IMR-90 (cell line): Measurements from ENCODE around the gene SYPL2. TPM values are rescaled to one million over a fixed set of nuclear protein-coding genes. Genes with fewer than 3 reads are reported as not detected.

ENCODE experiments used
- ATAC-seq: fragments of 200-7000 bp; cut with Tn5 transposase; 2 replicates; pipeline ENCODE4 v1.9.1; 2020; ENCODE audit warnings: low read depth, mild to moderate bottlenecking, moderate library complexity
- BruUV-seq: library from RNA; stranded (reverse); fragments of 400-500 nt; replicated peaks from 2 replicates; lab custom pipeline; 2021; lab: Mats Ljungman, UMichigan
- CTCF ChIA-PET: fragments of 300-600 bp; formaldehyde crosslinking; extraction: SDS; loops from one replicate; lab custom pipeline; 2021; ENCODE audit warnings: antibody characterized with exemption; lab: Yijun Ruan, JAX
- POLR2A ChIA-PET: fragments of 300-600 bp; sonication (Branson Sonifier 250); formaldehyde crosslinking; loops from one replicate; lab custom pipeline; 2022; ENCODE audit warnings: antibody characterized with exemption; ENCODE audit not compliant: unreplicated experiment; lab: Charles Lee
- DNase-seq: peaks from one replicate; pipeline ENCODE4 v3.0.0; 2013
- H2AFZ ChIP-seq: replicated peaks from 2 replicates; pipeline ENCODE3; 2013; ENCODE audit warnings: low read length, mild to moderate bottlenecking; ENCODE audit not compliant: poor library complexity
- H2AK5ac ChIP-seq: 2 replicates; pipeline ENCODE4 v1.6.1; 2013; ENCODE audit warnings: low read depth, low read length, inconsistent platforms
- H2AK9ac ChIP-seq: replicated peaks from 2 replicates; pipeline ENCODE3; 2013; ENCODE audit warnings: mild to moderate bottlenecking, low read depth, low read length, moderate library complexity; ENCODE audit not compliant: poor library complexity
- H2BK120ac ChIP-seq: 2 replicates; pipeline ENCODE4 v1.6.1; 2013; ENCODE audit warnings: low read depth, low read length, inconsistent platforms
- H2BK15ac ChIP-seq: 3 replicates; pipeline ENCODE4 v1.6.1; 2013; ENCODE audit warnings: low read depth, low read length, inconsistent platforms
- H2BK20ac ChIP-seq: 2 replicates; pipeline ENCODE4 v1.6.1; 2013; ENCODE audit warnings: low read depth, mild to moderate bottlenecking, inconsistent platforms, low read length, moderate library complexity
- H2BK5ac ChIP-seq: 2 replicates; pipeline ENCODE4 v1.6.1; 2013; ENCODE audit warnings: mild to moderate bottlenecking, low read depth, low read length, inconsistent platforms; ENCODE audit not compliant: poor library complexity, severe bottlenecking
- H3K14ac ChIP-seq: replicated peaks from 2 replicates; pipeline ENCODE4 v1.6.1; 2013; ENCODE audit warnings: low read depth, low read length, inconsistent platforms
- H3K18ac ChIP-seq: 2 replicates; pipeline ENCODE4 v1.6.1; 2013; ENCODE audit warnings: low read depth, low read length, control low read depth
- H3K23ac ChIP-seq: 2 replicates; pipeline ENCODE4 v1.6.1; 2013; ENCODE audit warnings: low read depth, low read length, inconsistent platforms
- H3K27ac ChIP-seq: 2 replicates; pipeline ENCODE4 v1.5.1; 2013; ENCODE audit warnings: mild to moderate bottlenecking, control low read depth, low read length; ENCODE audit not compliant: insufficient read depth
- H3K27me3 ChIP-seq: 2 replicates; pipeline ENCODE4 v1.6.1; 2013; ENCODE audit warnings: low read length; ENCODE audit not compliant: control insufficient read depth, insufficient read depth
- H3K36me3 ChIP-seq: 2 replicates; pipeline ENCODE4 v1.6.1; 2013; ENCODE audit warnings: low read length, mixed read lengths; ENCODE audit not compliant: control insufficient read depth, insufficient read depth
- H3K4ac ChIP-seq: 2 replicates; pipeline ENCODE4 v1.6.1; 2013; ENCODE audit warnings: low read depth, low read length, inconsistent platforms
- H3K4me1 ChIP-seq: 2 replicates; pipeline ENCODE4 v1.6.1; 2013; ENCODE audit warnings: low read length, mixed read lengths; ENCODE audit not compliant: control insufficient read depth, insufficient read depth
- H3K4me2 ChIP-seq: 2 replicates; pipeline ENCODE4 v1.6.1; 2013; ENCODE audit warnings: low read depth, mild to moderate bottlenecking, control low read depth, low read length, moderate library complexity
- H3K4me3 ChIP-seq: 2 replicates; pipeline ENCODE4 v1.5.1; 2013; ENCODE audit warnings: low read depth, mild to moderate bottlenecking, control low read depth, low read length, moderate library complexity; ENCODE audit not compliant: insufficient read depth
- H3K56ac ChIP-seq: 2 replicates; pipeline ENCODE4 v1.6.1; 2013; ENCODE audit warnings: low read length, inconsistent platforms; ENCODE audit not compliant: insufficient read depth; ENCODE audit errors: extremely low read depth
- H3K79me1 ChIP-seq, 2 experiments: 2 replicates each; pipeline ENCODE4 v1.6.1; 2013; ENCODE audit warnings: low read length in 2 of 2, inconsistent platforms in 1 of 2, low read depth in 1 of 2
- H3K9ac ChIP-seq: 2 replicates; pipeline ENCODE4 v1.6.1; 2013; ENCODE audit warnings: low read depth, low read length, control low read depth
- H3K9me1 ChIP-seq: 2 replicates; pipeline ENCODE4 v1.6.1; 2013; ENCODE audit warnings: low read length, inconsistent platforms; ENCODE audit not compliant: insufficient read depth
- H3K9me3 ChIP-seq: 2 replicates; pipeline ENCODE4 v1.6.1; 2013; ENCODE audit warnings: low read length; ENCODE audit not compliant: control insufficient read depth, insufficient read depth
- H4K20me1 ChIP-seq: 2 replicates; pipeline ENCODE4 v1.6.1; 2013; ENCODE audit warnings: low read length, inconsistent platforms; ENCODE audit not compliant: insufficient read depth
- H4K5ac ChIP-seq: 2 replicates; pipeline ENCODE4 v1.6.1; 2013; ENCODE audit warnings: mild to moderate bottlenecking, low read depth, low read length, control low read depth
- H4K8ac ChIP-seq, 2 experiments: 2 replicates each; pipeline ENCODE4 v1.6.1; 2013; ENCODE audit warnings: low read depth in 2 of 2, low read length in 2 of 2, control low read depth in 1 of 2, inconsistent platforms in 1 of 2
- H4K91ac ChIP-seq: 2 replicates; pipeline ENCODE4 v1.6.1; 2013; ENCODE audit warnings: low read depth, low read length, inconsistent platforms; ENCODE audit not compliant: insufficient read depth
- CHD1 ChIP-seq: IDR thresholded peaks from 2 replicates; pipeline ENCODE4 v1.6.1; 2012; ENCODE audit warnings: low read depth, low read length, improper control_type of control experiment
- MAFK ChIP-seq: IDR thresholded peaks from 2 replicates; pipeline ENCODE4 v1.6.1; 2012; ENCODE audit warnings: low read depth, low read length, improper control_type of control experiment
- MXI1 ChIP-seq: IDR thresholded peaks from 2 replicates; pipeline ENCODE4 v1.6.1; 2012; ENCODE audit warnings: low read depth, mild to moderate bottlenecking, low read length, moderate library complexity, borderline replicate concordance
- NFE2L2 ChIP-seq: fragments of 150-350 bp; IDR thresholded peaks from 2 replicates; pipeline ENCODE4 v1.6.1; 2016; ENCODE audit warnings: low read depth, mild to moderate bottlenecking, low read length
- POLR2A ChIP-seq: IDR thresholded peaks from 2 replicates; pipeline ENCODE4 v1.6.1; 2012; ENCODE audit warnings: mild to moderate bottlenecking, low read depth, low read length
- RAD21 ChIP-seq: IDR thresholded peaks from 2 replicates; pipeline ENCODE4 v1.6.1; 2012; ENCODE audit warnings: low read length, improper control_type of control experiment
- RCOR1 ChIP-seq: IDR thresholded peaks from 2 replicates; pipeline ENCODE4 v1.6.1; 2012; ENCODE audit warnings: mild to moderate bottlenecking, low read length, improper control_type of control experiment; ENCODE audit not compliant: insufficient replicate concordance
- SMC3 ChIP-seq: fragments of 150-350 bp; IDR thresholded peaks from 2 replicates; pipeline ENCODE4 v1.6.1; 2016; ENCODE audit warnings: low read depth, mild to moderate bottlenecking, antibody characterized with exemption, low read length, moderate library complexity
- WGBS, 2 experiments: methylation state at CpG; one replicate each; pipeline versions ENCODE4 v1.1.5 to v1.1.7; 2013; ENCODE audit warnings: missing lambda C conversion rate in 2 of 2; ENCODE audit not compliant: insufficient read length in 1 of 2; ENCODE audit errors: extremely low coverage in 2 of 2; 5-methylcytosine and 5-hydroxymethylcytosine counted together
- dilution Hi-C: fragments of 300-500 bp; cut with HindIII; formaldehyde crosslinking; loops from one replicate; pipeline ENCODE4 v1.14.3; 2018; ENCODE audit warnings: low sequenced_read_pairs; ENCODE audit not compliant: unreplicated experiment
- in situ Hi-C: fragments of 300-500 bp; cut with MboI; formaldehyde crosslinking; loops from 3 replicates; pipeline ENCODE4 v1.14.3; 2019; ENCODE audit warnings: low sequenced_read_pairs, inconsistent platforms, mixed read lengths
- intact Hi-C: fragments of 100-400 bp; cut with micrococcal nuclease; formaldehyde crosslinking; loops from 2 replicates; pipeline ENCODE4 v1.10.0; 2022
- polyA plus RNA-seq, 3 experiments: library from polyadenylated mRNA; depleted of rRNA; stranded (reverse); fragments of >200 nt; gene quantifications; 2 replicates each; pipeline ENCODE4 v1.2.3, GENCODE V29; 2012; ENCODE audit warnings: low replicate concordance in 1 of 3
- total RNA-seq: library from RNA; depleted of rRNA; stranded (reverse); fragments of >200 nt; gene quantifications from 2 replicates; pipeline ENCODE4 v1.2.3, GENCODE V29; 2012
- TF ChIP-seq, protein P1 (sequence below): conservative IDR thresholded peaks from 2 replicates; pipeline ENCODE4 v1.5.1; 2012; ENCODE audit warnings: mild to moderate bottlenecking, low read depth, low read length, improper control_type of control experiment

Gene SYPL2
- total and polyA plus RNA-seq, 2 of the 4 experiments (the other 2 are of a cell fraction): under 0.01 to 0.65 TPM

DNA sequence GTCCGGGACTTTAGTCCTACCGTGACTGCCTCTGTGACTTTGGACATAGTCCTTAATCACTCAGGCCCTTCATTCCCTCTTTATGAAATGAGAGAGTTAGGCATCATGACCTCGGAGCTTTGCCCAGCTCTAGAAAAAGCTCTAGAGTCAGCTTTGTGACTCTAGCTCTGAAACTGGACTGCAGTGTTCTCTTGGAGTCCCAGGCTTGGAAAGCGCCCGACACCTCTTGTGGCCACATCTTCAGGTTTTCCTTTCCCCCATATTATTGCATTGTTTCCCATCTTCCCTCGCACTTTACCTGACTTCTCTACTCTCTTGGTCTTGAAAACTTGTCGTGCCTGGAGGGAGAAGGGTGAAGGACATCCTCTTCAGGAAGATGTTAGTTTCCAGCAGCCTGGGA is 55.7 kb downstream of the SYPL2 start:
- no peak overlapping the region for H2BK120ac ChIP-seq
- no peak overlapping the region for H2AK5ac ChIP-seq
- no peaks in the 10 kb centered on the region for H4K20me1 ChIP-seq
- H3K27ac ChIP-seq: no peak overlapping the region
- H2BK5ac ChIP-seq: no peak overlapping the region
- H3K9me3 ChIP-seq: no peaks in the 10 kb centered on the region
- no TSS peak for BruUV-seq
- no peaks in the 10 kb centered on the region for H3K79me1 ChIP-seq
- no peaks in the 10 kb centered on the region; the same call in 1 of the 2 replicates for H3K9me1 ChIP-seq
- H2BK15ac ChIP-seq: no peak overlapping the region
- ChIA-PET POLR2A (no interaction called here), CTCF (no interaction called here)
- no peak overlapping the region for H3K9ac ChIP-seq
- ATAC-seq (no peak), DNase-seq (no peak)
- no peak overlapping the region for H2BK20ac ChIP-seq
- no peak overlapping the region for H2AFZ ChIP-seq
- H3K14ac ChIP-seq: no peak overlapping the region
- H3K56ac ChIP-seq: no peak overlapping the region
- H3K4ac ChIP-seq: no peak overlapping the region
- dilution Hi-C loops: no loop called here
- no peak overlapping the region for H3K4me3 ChIP-seq
- in situ Hi-C loops: no loop called here
- H4K5ac ChIP-seq: no peak overlapping the region
- H3K4me2 ChIP-seq: no peak overlapping the region
- no CpG with 5 or more reads among the region's 7 CpGs for WGBS, 2 experiments
- H2AK9ac ChIP-seq: no peak overlapping the region
- H3K18ac ChIP-seq: no peak overlapping the region
- intact Hi-C loops: no loop called here
- H3K4me1 ChIP-seq: no peaks in the 10 kb centered on the region
- no peaks in the 10 kb centered on the region for H3K36me3 ChIP-seq
- no peak overlapping the region for H4K91ac ChIP-seq
- H3K23ac ChIP-seq: no peak overlapping the region
- TF ChIP-seq, protein P1, sequence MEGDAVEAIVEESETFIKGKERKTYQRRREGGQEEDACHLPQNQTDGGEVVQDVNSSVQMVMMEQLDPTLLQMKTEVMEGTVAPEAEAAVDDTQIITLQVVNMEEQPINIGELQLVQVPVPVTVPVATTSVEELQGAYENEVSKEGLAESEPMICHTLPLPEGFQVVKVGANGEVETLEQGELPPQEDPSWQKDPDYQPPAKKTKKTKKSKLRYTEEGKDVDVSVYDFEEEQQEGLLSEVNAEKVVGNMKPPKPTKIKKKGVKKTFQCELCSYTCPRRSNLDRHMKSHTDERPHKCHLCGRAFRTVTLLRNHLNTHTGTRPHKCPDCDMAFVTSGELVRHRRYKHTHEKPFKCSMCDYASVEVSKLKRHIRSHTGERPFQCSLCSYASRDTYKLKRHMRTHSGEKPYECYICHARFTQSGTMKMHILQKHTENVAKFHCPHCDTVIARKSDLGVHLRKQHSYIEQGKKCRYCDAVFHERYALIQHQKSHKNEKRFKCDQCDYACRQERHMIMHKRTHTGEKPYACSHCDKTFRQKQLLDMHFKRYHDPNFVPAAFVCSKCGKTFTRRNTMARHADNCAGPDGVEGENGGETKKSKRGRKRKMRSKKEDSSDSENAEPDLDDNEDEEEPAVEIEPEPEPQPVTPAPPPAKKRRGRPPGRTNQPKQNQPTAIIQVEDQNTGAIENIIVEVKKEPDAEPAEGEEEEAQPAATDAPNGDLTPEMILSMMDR: no peak
- TF ChIP-seq NFE2L2 (no peak), RAD21 (no peak), MXI1 (no peak), MAFK (no peak), SMC3 (no peak), POLR2A (no peak), RCOR1 (no peak), CHD1 (no peak)
- no peak overlapping the region for H4K8ac ChIP-seq
- H3K27me3 ChIP-seq: peaks cover 29% of the 10 kb centered on the region
